SK-N-SH (cell line): ENCODE results near the gene TDRD5.

Experiments
- POLR2AphosphoS5 ChIP-seq: IDR thresholded peaks from 2 replicates; pipeline ENCODE4 v1.6.1; 2012; ENCODE audit warnings: low read depth, low read length
- TF ChIP-seq, protein P1 (sequence below): IDR thresholded peaks from 2 replicates; pipeline ENCODE4; 2012
- TF ChIP-seq, protein P2 (sequence below): fragments of 200-600 bp; sonication (generic); IDR thresholded peaks from 2 replicates; pipeline ENCODE4 v1.6.1; 2017; ENCODE audit warnings: antibody characterized with exemption, mild to moderate bottlenecking, moderate library complexity

DNA sequence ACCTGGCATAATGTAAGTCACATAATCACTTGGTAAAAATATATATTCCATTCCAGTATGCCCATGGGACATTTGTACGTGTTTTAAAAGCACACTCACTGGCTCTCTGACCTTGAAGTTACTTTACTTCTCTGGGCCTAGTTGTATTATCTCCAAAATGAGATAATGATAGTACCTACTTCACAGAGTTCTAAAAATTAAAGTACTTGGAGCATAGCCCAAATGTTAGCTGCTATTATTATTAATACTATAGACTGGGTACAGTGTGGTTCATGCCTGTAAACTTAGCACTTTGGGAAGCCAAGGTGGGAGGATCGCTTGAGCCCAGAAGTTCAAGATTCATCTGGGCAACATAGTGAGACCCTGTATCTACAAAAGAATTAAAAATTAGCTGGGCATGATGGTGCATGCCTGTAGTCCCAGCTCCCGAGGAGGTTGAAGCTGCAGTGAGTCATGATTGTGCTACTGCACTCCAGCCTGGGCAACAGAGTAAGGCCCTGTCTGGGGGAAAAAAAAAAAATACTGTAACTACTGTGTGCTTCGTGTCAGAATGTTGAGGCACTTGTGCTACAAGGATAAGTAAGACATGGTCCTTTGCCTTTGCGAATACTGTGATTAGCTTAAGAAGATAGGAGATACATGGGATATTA is 45.7 kb downstream of the TDRD5 start:
- no peak for TF ChIP-seq POLR2AphosphoS5
- TF ChIP-seq, protein P1, sequence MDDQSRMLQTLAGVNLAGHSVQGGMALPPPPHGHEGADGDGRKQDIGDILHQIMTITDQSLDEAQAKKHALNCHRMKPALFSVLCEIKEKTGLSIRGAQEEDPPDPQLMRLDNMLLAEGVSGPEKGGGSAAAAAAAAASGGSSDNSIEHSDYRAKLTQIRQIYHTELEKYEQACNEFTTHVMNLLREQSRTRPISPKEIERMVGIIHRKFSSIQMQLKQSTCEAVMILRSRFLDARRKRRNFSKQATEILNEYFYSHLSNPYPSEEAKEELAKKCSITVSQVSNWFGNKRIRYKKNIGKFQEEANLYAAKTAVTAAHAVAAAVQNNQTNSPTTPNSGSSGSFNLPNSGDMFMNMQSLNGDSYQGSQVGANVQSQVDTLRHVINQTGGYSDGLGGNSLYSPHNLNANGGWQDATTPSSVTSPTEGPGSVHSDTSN: no peak
- TF ChIP-seq, protein P2, sequence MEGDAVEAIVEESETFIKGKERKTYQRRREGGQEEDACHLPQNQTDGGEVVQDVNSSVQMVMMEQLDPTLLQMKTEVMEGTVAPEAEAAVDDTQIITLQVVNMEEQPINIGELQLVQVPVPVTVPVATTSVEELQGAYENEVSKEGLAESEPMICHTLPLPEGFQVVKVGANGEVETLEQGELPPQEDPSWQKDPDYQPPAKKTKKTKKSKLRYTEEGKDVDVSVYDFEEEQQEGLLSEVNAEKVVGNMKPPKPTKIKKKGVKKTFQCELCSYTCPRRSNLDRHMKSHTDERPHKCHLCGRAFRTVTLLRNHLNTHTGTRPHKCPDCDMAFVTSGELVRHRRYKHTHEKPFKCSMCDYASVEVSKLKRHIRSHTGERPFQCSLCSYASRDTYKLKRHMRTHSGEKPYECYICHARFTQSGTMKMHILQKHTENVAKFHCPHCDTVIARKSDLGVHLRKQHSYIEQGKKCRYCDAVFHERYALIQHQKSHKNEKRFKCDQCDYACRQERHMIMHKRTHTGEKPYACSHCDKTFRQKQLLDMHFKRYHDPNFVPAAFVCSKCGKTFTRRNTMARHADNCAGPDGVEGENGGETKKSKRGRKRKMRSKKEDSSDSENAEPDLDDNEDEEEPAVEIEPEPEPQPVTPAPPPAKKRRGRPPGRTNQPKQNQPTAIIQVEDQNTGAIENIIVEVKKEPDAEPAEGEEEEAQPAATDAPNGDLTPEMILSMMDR: no peak
